Right atrium auricular region (tissue), 2 donors: ENCODE results near the gene RXYLT1. TPM values are rescaled to one million over a fixed set of nuclear protein-coding genes. Genes with fewer than 3 reads are reported as not detected.

ENCODE experiments used
- DNase-seq: peaks from one replicate; pipeline ENCODE4 v3.0.0-alpha.2; 2019; ENCODE audit warnings: low spot score
- H3K27ac ChIP-seq, 2 donors: fragments of 200-600 bp; sonication (generic); 1 replicate in 1 of 2; 2 replicates in 1 of 2; pipeline ENCODE4 v1.5.1; 2016 to 2019
- H3K27me3 ChIP-seq, 2 donors: fragments of 200-600 bp; sonication (generic); one replicate each; pipeline versions ENCODE4 v1.5.1 to v1.6.0; 2017 to 2019
- H3K36me3 ChIP-seq: fragments of 200-600 bp; sonication (generic); one replicate; pipeline ENCODE4 v1.5.1; 2016
- H3K4me1 ChIP-seq, 2 donors: fragments of 200-600 bp; sonication (generic); one replicate each; pipeline versions ENCODE4 v1.5.1 to v1.6.0; 2017 to 2019
- H3K4me3 ChIP-seq, 2 donors: fragments of 200-600 bp; sonication (generic); 1 replicate in 1 of 2; 2 replicates in 1 of 2; pipeline ENCODE4 v1.5.1; 2017 to 2019; ENCODE audit warnings: mild to moderate bottlenecking in 1 of 2, moderate library complexity in 1 of 2
- H3K9me3 ChIP-seq, 2 donors: fragments of 200-600 bp; sonication (generic); one replicate each; pipeline ENCODE4 v1.5.1; 2019
- CTCF ChIP-seq, 2 donors: fragments of 200-600 bp; sonication (generic); IDR thresholded peaks; one replicate each; pipeline ENCODE4 v1.5.1; 2019; ENCODE audit warnings: antibody characterized with exemption in 2 of 2
- total RNA-seq, 2 donors: library from RNA; depleted of rRNA; stranded (reverse); fragments of >200 nt; gene quantifications; one replicate each; pipeline ENCODE4 v1.1.0, GENCODE V29; 2016

Gene RXYLT1
- total RNA-seq, 2 donors from 2014 or later = 18.7 to 21.7 TPM

- Histone ChIP-seq H3K4me1 (peaks cover 0 to 20% of the 10 kb centered on the region in 2 donors), H3K4me3 (peak overlapping the region; percentile 86 to 93), H3K36me3 (no peaks in the 10 kb centered on the region), H3K27ac (peak overlapping the region; percentile 91 to 96), H3K9me3 (no peaks in the 10 kb centered on the region), H3K27me3 (no peaks in the 10 kb centered on the region)
- no peak for TF ChIP-seq CTCF (IDR thresholded peaks at IDR 0.05)
- DNase-seq = no peak
Measured at GRCh38 chr12:63843254-63843720, 63.6 kb downstream of the RXYLT1 start.

GRCh38 chr12:63843721-63844390 is 64.1 kb downstream of the RXYLT1 start:
- Histone ChIP-seq H3K36me3 (no peaks in the 10 kb centered on the region), H3K4me3 (peak overlapping the region; percentile 86 to 93), H3K27ac (peak overlapping the region; percentile 91 to 96), H3K27me3 (no peaks in the 10 kb centered on the region), H3K9me3 (no peaks in the 10 kb centered on the region), H3K4me1 (peaks cover 0 to 20% of the 10 kb centered on the region in 2 donors)
- DNase-seq = peak; percentile 86
- TF ChIP-seq CTCF (IDR thresholded peaks at IDR 0.05) = peak; percentile 82 to 94

GRCh38 chr12:63844391-63845341 is 65.0 kb downstream of the RXYLT1 start, which contains the start of gene SRGAP1:
TSS of gene SRGAP1 (plus strand) at chr12:63844700. CDS start at chr12:63844817, 117 bp downstream.
- DNase-seq = peak; percentile 75
- no peak for TF ChIP-seq CTCF (IDR thresholded peaks at IDR 0.05)
- H3K36me3 ChIP-seq = no peaks in the 10 kb centered on the region
- H3K27ac ChIP-seq = peak within 1 kb of the TSS; percentile 91 to 96
- peak within 1 kb of the TSS; percentile 86 to 93 for H3K4me3 ChIP-seq
- H3K4me1 ChIP-seq = peaks cover 0 to 20% of the 10 kb centered on the region in 2 donors
- H3K9me3 ChIP-seq = no peaks in the 10 kb centered on the region
- no peaks in the 10 kb centered on the region for H3K27me3 ChIP-seq

- TF ChIP-seq CTCF (IDR thresholded peaks at IDR 0.05) = no peak
- no peaks in the 10 kb centered on the region for H3K36me3 ChIP-seq
- no peaks in the 10 kb centered on the region for H3K9me3 ChIP-seq
- DNase-seq = no peak
- H3K27ac ChIP-seq = no peak overlapping the region
- peak overlapping the region in 1 of 2 donors; percentile 86 for H3K4me3 ChIP-seq
- peaks cover 0 to 20% of the 10 kb centered on the region in 2 donors for H3K4me1 ChIP-seq
- H3K27me3 ChIP-seq = no peaks in the 10 kb centered on the region
Measured at GRCh38 chr12:63845726-63846125, 66.0 kb downstream of the RXYLT1 start.

GRCh38 chr12:63846238-63846967 is 66.7 kb downstream of the RXYLT1 start:
- Histone ChIP-seq H3K4me3 (no peak overlapping the region), H3K9me3 (no peaks in the 10 kb centered on the region), H3K27me3 (no peaks in the 10 kb centered on the region), H3K4me1 (peaks cover 0 to 20% of the 10 kb centered on the region in 2 donors), H3K27ac (no peak overlapping the region), H3K36me3 (no peaks in the 10 kb centered on the region)
- no peak for DNase-seq
- no peak for TF ChIP-seq CTCF (IDR thresholded peaks at IDR 0.05)
